Skeletal muscle cell (primary cell): ENCODE measurements around the gene RGS6.

Source experiments
- DNase-seq: peaks from one replicate; pipeline ENCODE4 v3.0.0-alpha.2; 2010; ENCODE audit warnings: low read depth
- H3K4me3 ChIP-seq: 2 replicates; pipeline ENCODE4 v1.5.1; 2011; ENCODE audit warnings: low read depth, mild to moderate bottlenecking, control low read depth, low read length, moderate library complexity

RGS6 gene

DNA sequence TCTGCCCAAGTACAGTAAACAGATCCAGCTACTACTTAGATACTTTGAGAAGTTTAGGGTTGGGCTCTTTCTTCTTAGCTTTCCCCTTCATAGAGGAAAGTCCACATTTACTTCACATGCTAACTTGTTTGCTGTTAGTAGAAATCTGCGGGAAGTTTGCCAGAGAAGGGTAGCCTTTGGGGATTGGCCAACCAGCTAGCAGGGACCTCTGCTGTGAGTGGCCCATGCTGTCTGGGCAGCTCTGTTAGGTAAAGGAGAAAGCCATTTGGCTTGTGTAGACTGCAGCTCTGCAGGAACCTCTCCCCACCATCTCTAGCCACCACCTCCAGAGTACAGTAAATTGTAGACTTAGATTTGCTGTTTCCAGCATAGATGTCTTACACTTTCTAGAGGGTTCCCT, 193.9 kb downstream of the RGS6 start:
- DNase-seq, result no peak
- H3K4me3 ChIP-seq, result no peak overlapping the region

DNA sequence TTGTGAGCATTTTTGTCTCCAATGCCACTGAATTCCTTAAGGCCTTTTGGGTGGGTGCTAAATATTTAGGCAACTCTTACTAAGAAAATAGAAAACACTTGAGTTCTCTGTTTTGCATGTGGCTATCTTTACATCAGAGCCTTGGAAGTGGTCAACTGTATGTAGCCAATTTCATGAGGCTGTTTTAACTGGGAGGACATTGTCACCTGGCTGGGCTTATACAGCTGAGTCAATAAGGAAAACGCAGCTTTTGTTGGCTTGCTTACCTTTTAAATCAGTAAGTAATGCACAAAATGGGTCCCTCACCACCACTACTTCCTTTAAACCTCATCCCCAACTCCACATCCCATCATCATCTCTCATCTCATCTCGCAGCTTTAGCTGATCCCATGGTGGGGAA, 194.3 kb downstream of the RGS6 start:
- no peak overlapping the region for H3K4me3 ChIP-seq
- no peak for DNase-seq

DNA sequence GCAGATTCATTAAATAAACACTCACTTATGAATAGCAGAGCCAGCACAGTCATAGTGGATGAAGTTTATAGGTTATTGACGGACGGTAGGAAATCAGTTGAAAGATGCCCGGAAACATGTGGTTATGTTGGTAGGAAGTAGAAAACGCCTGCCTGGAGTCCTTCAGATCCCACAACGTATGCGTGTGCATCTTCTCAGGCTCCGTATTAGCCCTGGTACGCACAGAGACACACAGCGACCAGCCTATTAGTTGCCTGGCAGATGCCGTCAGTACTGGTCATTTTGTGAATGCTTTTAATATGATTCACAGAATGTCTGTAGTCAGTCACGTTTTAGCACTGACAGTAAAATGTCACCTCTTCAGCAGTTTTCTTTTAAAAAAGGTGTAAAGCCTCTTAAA, 196.4 kb downstream of the RGS6 start:
- no peak overlapping the region for H3K4me3 ChIP-seq
- no peak for DNase-seq

- no peak for DNase-seq
Measured at GRCh38 chr14:72129291-72129690, 197.1 kb downstream of the RGS6 start.

DNA sequence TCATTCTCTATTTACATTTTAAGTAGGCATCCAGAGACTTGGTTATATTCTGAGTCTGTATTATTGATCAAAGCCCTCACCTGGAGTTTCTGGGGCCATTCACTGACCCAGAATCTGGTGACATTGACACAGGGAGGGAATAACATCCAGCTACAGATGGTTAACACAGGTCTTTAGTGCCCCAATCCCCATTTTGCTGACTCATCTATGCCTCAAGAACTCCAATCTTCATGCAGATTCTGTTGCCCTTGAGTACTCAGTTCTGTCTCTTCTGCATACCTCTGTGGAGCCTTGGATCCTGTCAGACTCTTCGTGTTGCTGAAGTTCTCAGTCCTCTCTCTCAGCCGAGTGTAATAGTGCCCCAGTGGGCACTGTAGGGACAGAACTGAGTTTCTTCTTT, 208.9 kb downstream of the RGS6 start:
- no peak overlapping the region for H3K4me3 ChIP-seq
- no peak for DNase-seq

More at GRCh38 chr14:72129291-72129690, 197.1 kb downstream of the RGS6 start:
- no peak overlapping the region for H3K4me3 ChIP-seq

GRCh38 chr14:72142328-72142727, 210.1 kb downstream of the RGS6 start:
- DNase-seq, result no peak
- no peak overlapping the region for H3K4me3 ChIP-seq

GRCh38 chr14:72146241-72146640, 214.0 kb downstream of the RGS6 start:
- DNase-seq, result no peak
- H3K4me3 ChIP-seq, result no peak overlapping the region

GRCh38 chr14:72154645-72155378, 222.6 kb downstream of the RGS6 start:
- no peak for DNase-seq

DNA sequence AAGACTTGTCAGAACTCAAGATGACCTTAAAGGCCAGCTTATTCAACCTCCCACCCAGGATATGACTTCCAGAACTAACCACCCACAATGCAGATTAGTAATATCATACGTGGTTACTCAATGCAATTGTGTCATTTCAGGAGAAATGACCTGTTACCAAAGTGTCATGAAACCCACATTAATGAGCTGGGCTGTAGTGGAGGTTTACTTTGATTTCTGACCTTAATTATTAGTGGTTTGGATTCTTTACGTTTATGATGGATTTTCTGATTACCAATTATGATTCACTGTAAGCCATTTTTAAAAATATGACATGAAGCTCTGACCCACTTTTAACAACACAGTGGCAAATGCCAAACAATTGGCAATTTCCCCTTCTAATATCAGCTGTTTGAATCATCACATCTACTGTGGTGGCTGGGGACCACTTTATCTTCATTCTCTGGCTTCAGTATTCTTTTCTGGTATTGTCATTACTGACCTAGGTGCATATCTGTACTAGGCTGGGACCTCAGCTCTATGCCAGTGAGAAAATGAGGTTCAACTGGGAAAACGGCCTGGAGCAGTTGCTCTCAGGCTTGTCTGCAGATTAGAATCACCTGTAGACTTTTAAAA, 223.3 kb downstream of the RGS6 start:
- DNase-seq, result no peak
- H3K4me3 ChIP-seq, result no peak overlapping the region

More at GRCh38 chr14:72154645-72155378, 222.6 kb downstream of the RGS6 start:
- no peak overlapping the region for H3K4me3 ChIP-seq

DNA sequence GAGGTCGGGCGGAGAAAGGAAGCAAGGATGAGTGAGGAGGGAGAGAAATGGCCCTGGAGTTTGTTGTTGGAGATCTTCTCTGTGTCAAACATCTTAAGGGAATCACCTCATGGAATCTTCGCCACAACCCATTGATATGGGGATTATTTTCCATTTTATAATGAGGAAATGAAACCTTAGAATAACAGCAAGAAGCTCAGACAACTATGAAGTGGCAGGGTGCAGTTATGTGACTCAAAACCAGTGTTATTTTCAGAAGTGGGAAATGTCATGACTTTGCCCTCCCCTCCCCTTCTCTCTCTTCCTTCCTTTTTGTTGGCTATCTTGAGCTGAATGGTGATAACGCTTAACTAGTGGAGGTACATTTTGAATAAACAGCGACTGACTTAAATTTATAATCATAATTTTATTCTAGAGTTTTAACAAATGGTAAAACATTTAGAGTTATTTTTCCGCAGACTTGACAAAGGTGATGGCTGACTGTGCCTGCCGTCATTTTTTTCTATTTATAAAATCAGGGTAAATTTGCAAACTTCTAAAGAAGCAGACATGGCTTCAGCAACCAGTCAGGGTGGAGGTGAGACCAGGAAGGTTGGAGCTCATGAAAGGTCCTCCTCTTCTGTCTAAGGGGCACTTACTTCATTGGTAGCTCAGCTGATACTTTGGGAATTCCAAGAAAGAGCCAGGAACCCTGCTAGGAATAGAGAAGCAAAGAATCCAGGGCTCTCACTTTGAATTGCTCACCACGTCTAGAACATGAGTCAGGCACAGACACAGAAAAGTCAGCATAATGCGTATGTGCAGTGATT, 232.4 kb downstream of the RGS6 start:
- no peak for DNase-seq
- H3K4me3 ChIP-seq, result no peak overlapping the region

DNA sequence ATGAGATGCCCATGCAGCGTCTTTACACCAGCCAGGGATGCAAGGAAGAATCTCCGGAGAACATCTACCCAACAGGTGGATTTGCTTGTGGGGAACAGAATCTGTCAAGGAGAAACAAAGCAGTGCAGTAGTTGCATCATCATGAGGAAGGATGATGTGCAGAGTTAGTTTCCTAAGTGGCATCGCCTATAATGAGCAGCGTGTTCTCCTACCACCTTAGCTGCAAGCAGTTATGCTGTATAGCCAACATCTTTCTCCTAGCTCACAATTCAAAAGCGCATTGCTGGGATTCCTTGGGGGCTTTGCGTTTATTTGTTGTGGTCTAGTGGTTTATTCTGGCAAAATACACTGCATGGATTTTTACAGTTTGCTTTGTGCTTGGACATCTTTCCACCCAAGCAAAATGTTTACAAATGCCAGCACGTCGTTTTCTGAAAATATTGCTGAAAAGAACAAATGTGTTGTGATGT, 233.0 kb downstream of the RGS6 start:
- H3K4me3 ChIP-seq, result no peak overlapping the region
- DNase-seq, result no peak

DNA sequence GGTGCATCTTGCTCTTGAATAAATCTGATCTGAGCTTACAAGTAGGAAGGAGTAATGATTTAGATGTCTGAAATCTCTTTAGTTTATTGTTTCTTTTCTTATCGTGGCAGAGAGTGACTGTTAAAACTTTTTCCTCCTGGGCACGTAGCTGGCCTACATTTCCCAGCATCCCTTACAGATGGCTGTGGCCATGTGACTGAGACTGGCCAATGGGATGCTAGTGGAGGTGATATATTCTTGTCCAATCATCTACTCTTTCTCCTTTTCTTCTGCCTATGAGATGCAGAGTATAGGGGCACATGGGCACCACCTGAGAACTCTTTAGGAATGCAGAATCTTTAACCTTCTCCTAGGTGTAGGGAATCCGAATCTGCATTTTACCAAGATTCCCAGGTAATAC, 237.3 kb downstream of the RGS6 start:
- no peak overlapping the region for H3K4me3 ChIP-seq
- DNase-seq, result no peak

- no peak for DNase-seq
- H3K4me3 ChIP-seq, result no peak overlapping the region
Measured at GRCh38 chr14:72172049-72172448, 239.8 kb downstream of the RGS6 start.

DNA sequence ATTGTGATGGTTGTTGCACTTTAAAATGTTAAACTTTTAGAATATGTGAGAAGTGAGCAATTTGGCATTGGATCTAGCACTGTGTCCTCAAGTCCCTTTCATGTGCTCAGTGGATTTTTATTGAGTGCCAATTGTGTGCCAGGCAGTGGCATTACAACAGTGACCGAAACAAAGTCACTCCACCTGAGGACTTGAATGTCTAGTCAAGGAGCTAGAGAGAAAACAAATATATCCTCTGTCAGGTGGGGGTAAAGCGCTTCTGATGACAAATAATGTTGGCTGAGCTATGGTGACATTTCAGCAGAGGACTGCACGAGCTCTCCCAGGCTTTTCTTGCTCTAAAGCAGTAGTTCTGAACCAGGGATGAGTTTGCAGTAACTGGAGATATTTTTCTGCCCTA, 240.4 kb downstream of the RGS6 start:
- no peak overlapping the region for H3K4me3 ChIP-seq
- DNase-seq, result no peak

DNA sequence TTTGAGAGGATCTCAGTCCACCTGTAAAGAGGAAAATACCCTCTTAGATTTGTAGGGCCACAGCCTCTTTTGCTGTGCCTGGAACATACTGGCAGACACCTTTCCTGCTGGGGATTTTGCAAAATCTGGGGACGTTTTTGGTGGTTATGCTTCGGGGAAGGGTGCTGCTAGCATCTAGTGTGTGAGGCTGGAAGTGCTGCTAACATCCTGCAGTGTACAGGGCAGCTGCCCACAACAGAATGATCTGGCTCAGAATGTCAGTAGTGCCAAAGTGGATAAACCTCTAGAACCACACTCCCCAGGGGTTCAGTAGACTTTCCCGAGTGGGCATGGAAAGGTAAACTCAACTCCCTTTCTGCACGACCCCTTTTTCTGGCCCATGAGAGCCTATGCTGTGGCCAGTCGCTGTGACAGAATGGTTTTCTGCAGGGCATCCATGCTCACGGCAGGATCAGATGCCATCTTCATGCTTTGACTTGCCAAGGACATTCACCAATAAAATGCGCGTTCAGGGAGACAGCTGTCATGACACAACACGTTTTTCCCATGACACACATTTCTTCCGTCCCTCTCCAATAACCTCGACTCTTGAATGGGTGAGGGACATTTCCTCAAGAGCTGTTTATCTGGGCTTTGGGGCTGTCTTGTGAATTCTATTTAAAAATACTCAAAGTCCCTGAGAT, 240.9 kb downstream of the RGS6 start:
- H3K4me3 ChIP-seq, result no peak overlapping the region
- no peak for DNase-seq

DNA sequence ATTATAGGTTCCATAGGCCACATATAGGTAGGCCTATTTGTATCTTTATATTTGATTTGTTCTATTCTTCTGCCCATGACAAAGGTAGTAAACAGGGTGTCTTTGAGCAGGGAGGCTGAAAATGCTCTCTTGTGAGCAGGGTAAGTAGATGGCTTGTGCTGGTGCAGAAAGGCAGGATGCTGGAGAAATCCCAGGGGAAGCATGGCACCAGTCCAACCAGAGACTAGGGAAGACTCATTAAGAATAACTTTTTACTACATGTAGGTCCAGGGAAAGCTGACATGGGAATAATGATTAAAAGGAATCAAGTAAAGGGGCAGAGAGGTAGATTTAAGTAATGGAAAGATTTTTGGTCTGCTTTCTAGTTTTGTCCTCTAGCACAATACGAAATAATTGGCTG, 245.0 kb downstream of the RGS6 start:
- no peak overlapping the region for H3K4me3 ChIP-seq
- DNase-seq, result no peak

DNA sequence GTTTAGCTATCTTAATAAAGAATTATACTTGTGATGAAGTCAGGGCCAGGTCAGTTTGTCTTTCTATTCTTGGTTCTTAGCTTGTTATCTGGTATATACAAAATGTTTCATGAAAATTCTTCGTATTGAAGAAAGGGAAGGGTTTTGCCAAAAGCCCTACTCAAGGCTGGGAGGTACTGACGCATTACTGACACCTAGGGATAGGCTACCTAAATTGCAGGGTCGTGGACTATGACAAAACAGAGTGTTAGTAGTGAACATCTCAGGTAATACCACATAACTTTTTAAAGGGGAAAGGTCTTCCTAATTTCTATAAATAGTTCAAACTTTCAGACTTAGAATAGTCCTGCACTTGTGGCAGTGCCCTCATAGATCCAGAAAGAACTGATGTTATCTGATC, 246.3 kb downstream of the RGS6 start:
- no peak for DNase-seq
- no peak overlapping the region for H3K4me3 ChIP-seq

- no peak for DNase-seq
- no peak overlapping the region for H3K4me3 ChIP-seq
Measured at GRCh38 chr14:72182708-72183432, 250.6 kb downstream of the RGS6 start.

DNA sequence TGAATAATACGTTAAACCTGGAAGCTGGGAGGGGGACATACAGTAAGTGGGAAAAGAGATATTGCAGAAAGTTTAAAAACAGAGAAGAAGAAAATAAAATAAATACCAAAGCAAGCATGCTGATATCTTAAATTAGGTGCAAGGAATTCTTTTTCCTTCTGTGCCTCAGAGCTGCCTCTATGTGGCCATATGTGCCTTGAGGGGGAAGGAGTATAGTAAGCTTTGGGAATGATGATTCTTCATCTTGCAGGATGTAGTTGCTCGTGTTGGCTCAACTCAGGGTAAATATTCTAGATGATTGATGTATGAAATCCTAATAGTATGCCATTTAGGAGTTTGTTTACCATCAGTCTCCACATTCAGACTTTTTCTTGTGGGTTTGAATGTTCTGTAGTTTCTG, 251.4 kb downstream of the RGS6 start:
- no peak for DNase-seq

More for the DNA sequence above, 251.4 kb downstream of the RGS6 start:
- H3K4me3 ChIP-seq, result no peak overlapping the region
